HG02610 (cell line): ENCODE measurements around the gene PFAS.

Source experiments
- ATAC-seq: cut with Tn5 transposase; IDR thresholded peaks from one replicate; pipeline ENCODE4 v1.9.1; 2021; ENCODE audit warnings: mild to moderate bottlenecking, moderate library complexity; ENCODE audit not compliant: unreplicated experiment

Gene PFAS

DNA sequence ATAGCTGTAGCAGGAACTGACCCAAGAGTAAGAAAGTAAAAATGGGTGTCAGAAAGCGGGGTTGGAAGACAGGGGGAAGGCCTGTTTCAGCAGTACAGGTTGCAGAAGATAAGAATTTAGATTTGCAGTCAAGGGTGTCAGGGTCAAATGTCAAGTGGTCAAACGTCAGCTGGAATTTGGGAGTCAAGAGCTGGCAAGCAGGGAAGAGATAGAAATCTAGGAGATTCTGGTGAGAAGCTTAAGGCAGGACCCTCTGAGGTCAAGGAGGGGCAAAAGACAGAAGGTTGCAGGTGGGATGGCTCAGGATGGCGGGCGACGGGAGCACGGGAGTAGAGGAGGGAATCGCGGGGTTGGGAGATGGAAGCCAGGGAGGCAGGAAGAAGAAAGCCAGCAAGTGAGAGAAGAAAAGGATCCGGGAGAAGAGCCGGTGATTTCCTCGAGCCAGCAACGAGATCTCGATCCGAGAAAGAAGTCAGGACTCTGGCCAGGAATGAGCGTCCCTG lies 45.8 kb downstream of the PFAS start:
- no peak for ATAC-seq

DNA sequence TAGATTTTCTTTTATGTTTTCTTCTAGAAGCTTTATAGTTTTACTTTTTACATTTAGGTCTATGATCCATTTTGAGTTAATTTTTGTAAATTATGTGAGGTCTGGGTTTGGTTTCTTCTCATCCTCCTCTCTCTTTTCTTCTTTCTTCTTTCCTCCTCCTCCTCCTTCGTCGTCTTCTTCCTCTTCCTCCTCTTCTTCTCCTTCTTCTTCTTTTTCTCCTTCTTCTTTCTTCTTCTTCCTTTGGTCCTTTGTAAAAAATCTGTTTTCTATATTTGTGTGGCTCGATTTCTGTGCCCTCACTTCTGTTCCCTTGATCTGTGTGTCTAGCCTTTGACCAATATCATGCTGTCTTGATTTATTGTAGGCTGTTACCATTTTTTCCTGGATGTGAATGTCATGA lies 51.1 kb downstream of the PFAS start:
- no peak for ATAC-seq

DNA sequence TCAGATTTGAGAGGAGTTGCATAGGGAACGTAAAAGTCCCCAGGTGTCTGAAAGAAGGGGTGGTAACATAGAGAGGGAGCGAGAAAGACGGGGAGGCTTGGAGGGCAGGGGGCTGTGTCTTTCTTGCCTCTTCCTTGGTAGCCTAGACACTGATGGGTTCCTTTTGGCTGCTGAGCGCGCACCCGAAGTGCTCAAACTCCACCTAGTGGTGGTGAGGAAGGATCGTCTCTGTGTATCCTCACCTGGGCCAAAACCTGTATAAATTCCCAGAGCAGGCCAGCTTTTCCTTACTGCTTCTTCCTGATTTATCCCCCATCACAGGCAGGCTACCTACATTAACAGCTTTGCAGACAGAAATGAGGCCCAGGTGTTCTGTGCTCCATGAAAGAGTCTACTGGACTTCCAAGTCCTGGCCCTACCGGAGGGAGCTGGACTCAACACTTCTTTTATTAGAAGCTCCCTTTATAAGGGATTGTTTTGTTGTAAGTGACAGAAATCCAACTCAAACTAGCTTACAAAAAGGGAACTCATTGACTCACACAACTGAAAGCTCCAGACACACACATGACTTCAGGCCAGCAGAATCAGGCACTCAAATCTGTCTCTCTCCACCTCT lies 51.6 kb downstream of the PFAS start:
- peak; percentile 58 for ATAC-seq

DNA sequence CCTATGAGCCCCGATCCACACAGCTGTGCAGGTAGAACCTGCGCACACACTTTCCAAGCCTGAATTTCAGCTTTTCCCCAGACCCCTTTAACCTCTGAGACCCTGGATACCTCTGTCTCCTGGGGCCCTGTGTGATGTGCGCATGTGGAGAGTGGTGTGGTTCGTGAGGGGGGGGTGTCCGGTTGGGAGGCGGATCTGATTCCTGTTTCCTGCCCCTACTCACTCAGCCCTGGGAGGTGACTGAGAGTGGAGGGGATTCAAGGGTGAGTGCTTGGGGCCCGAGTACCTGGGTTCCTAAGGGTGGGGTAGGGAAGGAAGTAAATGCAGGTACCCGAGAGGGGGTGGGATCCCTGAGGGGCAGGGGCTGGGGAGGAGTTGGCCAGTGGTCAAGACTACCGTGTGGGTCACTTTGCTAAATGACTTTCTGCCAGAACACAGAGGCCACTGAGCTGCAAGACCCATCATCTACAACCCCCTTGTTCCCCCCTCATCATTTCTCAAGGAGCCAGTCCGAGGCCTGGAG lies 61.6 kb downstream of the PFAS start:
- ATAC-seq, result no peak

DNA sequence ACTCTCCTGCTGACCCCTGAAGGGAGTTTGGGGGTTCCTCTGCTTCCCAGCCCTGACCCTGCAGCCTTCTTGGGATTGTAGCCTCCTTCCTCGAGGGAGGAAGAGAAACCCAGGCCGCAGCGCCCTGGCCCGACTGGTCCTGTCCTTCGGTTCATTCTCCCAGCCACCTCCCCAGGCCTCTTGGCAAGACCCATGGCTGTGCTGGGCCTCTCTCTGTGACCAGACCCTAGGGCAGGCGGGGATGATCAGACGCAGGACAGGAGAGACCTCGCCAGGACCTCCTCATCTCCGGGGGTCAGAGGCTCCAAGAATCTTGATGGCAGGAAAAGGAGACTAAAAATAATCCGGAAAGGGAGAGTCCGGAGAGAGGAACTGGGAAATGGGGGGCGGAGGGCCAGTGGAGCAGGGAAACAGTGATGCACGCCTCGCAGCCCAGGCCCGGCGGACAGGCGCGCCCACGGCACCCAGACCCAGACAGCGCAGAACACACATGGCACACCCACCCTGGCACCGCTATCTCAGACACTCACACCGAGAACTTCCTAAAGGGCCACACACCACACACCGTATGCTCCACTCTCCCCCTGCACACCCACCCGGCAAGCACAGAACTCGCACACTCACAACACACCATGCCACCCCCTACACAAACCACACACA lies 62.2 kb downstream of the PFAS start:
- ATAC-seq, result no peak

DNA sequence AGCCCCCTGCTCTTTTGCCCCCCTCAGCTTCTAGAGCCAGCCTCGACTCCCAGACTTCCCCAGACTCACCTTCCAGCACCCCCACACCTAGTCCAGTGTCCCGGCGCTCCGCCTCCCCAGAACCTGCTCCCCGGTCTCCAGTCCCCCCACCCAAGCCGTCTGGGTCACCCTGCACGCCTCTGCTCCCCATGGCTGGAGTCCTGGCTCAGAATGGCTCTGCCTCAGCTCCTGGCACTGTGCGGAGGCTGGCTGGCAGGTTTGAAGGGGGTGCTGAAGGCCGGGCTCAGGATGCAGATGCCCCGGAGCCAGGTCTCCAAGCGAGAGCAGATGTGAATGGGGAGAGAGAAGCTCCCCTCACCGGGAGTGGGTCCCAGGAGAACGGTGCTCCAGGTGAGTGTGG lies 63.2 kb downstream of the PFAS start:
- ATAC-seq, result no peak

DNA sequence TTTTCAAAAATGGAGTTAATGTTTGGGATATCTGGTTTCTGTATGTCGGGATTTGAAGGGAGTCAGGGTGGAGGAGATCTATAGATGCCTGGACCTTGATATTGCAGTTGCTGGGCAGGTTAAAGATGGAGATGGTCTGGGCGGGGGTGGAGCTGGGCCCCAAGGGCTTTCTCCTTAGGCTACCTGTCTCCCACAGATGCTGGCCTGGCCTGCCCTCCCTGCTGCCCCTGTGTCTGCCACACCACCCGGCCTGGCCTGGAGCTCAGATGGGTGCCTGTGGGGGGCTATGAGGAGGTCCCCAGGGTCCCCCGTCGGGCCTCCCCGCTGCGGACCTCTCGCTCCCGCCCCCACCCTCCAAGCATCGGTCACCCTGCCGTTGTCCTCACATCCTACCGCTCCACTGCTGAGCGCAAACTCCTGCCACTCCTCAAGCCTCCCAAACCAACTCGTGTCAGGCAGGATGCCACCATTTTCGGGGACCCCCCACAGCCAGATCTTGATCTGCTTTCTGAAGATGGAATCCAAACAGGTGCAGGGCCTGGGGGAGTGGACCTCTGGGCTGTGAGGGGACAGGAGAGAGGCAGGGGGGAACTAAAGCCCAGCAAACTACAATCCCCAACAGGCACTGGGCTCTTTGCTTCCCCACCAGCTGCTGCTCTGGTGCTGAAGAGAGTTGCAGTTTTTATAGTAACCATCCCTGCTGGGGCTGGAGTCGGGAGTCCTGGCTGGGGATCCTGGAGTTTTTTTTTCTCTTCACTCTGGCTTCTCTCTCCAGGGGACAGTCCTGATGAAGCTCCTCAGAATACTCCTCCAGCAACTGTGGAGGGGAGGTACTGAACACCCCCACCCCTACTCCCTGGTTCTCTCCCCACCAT lies 63.9 kb downstream of the PFAS start:
- ATAC-seq, result no peak

DNA sequence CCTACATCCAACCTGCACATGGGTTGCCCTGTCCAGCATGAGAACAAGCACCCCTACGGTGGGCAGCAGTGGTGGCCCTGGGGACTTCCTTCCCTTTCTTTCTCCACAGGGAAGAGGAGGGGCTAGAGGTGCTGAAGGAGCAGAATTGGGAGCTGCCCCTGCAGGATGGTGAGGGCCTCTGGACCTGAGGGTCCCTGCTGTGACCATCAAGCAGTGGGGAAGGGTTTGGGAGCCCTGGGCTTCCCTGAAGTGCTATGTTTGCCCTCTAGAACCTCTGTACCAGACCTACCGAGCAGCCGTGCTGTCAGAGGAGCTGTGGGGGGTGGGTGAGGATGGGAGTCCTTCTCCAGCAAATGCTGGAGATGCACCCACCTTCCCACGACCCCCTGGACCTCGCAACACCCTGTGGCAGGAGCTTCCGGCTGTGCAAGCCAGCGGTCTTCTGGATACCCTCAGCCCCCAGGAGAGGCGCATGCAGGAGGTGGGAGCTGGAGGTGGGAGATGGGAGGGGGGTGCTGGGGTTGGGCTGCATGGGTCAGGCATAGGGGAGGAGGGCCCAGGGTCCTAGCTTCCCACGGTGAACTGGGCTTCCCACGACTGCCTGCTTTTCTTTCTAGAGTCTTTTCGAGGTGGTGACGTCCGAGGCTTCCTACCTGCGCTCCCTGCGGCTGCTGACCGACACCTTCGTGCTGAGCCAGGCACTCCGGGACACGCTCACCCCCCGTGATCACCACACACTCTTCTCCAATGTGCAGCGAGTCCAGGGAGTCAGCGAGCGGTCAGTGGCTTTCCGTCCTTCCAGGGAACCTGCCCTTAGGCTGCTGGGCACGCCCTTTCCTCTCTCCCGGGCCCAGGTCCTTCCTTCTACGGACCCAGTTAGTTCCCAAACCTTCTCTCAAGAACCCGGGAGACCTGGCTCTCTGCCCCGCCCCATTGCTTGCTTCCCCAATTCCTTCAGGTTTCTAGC lies 66.0 kb downstream of the PFAS start:
- ATAC-seq, result no peak

DNA sequence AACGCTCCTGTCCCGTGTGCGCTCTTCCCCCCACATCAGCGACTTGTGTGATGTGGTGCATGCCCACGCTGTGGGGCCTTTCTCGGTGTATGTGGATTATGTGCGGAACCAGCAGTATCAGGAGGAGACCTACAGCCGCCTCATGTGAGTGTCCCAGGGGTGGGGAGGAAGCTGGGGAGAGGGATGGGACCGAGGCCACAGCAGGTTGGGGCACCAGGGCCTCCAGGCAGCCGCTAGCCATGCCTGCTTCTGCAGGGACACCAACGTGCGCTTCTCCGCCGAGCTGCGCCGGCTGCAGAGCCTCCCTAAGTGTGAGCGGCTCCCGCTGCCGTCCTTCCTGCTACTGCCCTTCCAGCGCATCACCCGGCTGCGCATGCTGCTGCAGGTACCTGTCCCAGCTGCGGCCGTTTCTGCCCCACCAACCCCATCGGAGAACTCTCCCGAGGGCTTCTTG lies 66.7 kb downstream of the PFAS start:
- ATAC-seq, result no peak

DNA sequence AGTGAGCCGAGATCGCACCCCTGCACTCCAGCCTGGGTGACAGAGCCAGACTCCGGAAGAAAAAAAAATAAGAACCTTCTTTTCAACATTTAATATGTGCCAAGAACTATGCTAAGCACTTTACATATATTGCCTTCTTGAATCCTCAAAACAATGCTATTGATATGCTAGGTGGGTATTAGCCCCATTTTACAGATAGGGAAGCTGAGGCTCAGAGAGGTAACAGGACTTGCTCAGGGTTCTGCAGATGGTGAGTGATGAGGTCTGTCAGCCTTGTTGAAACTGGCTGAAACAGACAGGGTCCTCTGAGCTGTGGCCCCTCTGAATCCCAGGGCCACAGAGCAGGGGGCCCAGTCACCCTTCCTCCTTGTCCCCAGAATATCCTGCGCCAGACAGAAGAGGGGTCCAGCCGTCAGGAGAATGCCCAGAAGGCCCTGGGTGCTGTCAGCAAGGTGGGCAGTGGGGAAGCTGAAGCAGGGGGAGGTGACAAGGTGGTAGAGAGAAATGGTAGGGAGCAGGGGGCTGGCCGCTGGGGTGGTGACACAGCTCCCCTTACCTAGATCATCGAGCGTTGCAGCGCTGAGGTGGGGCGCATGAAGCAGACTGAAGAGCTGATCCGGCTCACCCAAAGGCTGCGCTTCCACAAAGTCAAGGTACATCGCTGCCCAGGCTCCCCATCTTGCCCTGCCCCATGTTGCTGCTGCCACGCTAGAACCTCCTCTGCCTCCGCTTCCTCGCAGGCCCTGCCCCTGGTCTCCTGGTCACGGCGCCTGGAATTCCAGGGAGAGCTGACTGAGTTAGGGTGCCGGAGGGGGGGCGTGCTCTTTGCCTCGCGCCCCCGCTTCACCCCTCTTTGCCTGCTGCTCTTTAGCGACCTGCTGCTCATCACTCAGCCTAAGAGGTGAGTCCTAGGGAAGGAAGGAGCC lies 69.2 kb downstream of the PFAS start:
- no peak for ATAC-seq
